Stimulated activated CD4-positive, alpha-beta T cell treated with anti-CD3 and anti-CD28 coated beads, Interleukin-4, amount 100 ng/mL, for 48 hours (primary cell): ENCODE measurements around the gene EFR3B.
"Not testable (repeated sequence)": the region's sequence is repeated elsewhere in the genome, so short reads cannot be mapped to it uniquely, and the experiment has no call there.

Experiments used
- DNase-seq, 2 donors: peaks; one replicate each; pipeline ENCODE4 v3.0.0-alpha.2; 2020; ENCODE audit warnings: low read depth in 2 of 2

The EFR3B gene

GRCh38 chr2:25150993-25151392, 109.1 kb downstream of the EFR3B start:
- DNase-seq, result not testable (repeated sequence)

DNA sequence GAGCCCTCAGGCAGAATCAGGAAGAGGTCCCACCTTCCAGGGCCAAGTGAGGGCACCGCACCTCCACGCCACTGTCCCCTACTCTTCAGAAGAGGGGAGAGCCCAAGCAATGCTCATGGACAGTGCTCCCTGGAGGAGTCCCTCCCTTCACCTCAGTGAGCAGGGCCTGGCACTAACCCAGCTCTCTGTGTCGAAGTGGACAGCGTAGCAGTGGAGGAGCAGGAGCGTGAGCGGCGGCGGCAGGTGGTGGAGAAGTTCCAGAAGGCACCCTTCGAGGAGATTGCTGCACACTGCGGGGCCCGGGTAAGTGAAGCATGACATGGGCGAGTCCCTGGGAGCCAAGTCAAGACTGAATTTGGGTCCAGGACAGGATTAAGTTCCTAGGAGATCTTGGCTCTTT, 109.8 kb downstream of the EFR3B start:
- DNase-seq, result no peak

DNA sequence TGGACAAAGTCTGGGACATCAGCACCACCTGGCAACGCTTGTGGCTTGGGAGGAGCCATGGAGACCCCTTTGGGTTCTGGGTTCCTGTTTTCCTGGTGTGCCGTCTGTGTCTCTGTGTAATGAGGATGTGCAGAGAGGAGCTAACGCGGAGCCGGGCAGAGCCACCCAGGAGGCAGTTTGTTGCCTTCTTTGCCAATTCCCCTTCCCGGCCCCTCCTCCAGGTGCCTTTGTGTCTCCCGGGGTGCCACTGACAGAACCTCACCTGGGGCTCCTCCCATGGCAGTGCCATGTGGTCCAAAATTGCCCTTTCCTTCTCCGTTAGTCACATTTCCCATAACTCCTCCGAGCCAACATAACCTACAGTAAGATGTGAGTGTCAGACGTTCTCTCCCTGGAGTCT, 113.5 kb downstream of the EFR3B start:
- no peak for DNase-seq

GRCh38 chr2:25158096-25158852, 116.4 kb downstream of the EFR3B start:
- DNase-seq, result no peak

- no peak for DNase-seq
Measured at GRCh38 chr2:25159949-25160348, 118.1 kb downstream of the EFR3B start.

- no peak for DNase-seq
Measured at GRCh38 chr2:25160376-25160775, 118.5 kb downstream of the EFR3B start.

DNA sequence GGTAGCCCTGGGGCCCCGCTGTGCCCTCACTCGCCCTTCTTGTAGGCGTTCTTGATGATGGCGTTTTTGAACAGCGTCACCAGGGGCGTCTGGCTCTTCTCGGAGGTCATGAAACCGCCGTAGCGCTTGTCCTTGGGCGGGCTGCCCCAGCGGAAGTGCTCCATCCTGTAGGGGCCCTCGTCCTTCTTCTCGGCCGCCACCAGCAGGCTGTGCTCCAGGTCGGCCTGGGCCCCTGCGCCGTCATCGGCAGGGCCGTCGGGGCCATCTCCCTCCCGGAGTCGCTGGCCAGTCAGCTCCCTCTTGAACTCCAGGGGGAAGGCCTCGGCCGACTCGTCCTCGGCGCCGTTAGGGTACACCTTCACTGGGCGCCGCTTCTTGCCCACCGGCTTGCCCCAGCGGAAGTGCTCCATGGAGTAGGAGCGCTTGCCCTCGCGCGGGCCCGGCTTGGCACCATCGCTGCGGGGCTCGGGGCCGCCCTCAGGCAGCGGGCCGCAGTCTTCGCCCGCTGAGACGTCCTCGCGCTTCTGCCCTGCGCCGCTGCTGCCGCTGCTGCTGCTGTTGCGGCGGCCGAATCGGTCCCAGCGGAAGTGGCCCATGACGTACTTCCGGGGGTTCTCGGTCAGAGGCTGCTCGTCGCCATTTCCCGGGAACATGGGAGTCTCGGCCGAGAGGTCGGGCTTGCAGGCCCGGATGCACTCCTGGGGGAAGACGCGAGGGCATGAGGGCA, 119.3 kb downstream of the EFR3B start:
- peak; percentile 66 to 70 for DNase-seq

- DNase-seq, result not testable (repeated sequence)
Measured at GRCh38 chr2:25162061-25162460, 120.2 kb downstream of the EFR3B start.

- DNase-seq, result no peak
Measured at GRCh38 chr2:25164561-25164960, 122.7 kb downstream of the EFR3B start.

DNA sequence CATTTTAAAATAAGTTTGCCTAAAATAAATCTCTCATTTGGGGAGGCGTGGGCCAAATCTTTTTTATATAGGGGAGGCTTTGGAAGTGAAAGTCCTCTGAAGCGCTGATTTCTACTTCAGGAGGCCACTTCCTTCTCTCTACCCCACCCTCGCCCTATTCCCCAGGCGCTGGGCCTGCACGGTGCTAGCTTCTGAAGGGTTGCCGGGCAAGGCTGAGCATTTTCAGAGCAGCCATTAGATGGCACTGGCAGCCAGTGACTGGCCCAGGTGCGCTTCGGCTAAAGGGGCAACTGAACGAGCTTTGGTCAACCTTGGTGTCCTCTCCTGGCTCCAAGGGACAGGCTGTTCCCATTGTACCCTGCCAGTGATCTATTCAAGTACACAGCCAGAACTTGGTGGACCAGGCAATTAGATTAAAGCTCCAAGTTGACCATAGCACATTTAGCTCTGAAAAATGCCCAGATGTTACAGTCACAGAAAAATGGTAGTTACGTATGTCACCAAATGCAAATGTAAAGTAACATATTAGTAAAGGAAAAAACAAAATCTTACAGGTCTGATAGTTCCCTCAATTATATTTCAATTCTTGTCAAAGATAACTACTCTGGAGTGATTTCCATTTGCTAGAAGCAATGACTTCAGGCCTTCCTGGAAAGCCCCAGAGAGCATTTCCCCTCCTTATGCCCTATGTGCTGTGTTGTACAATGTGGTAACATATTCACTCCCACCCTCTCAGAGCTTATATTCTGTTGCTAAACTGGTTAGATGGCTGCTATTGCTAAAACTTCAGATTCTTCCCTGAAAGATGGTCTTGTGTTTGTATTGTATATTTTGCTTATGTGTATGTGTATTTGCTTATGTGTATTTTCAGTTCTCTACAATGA, 124.4 kb downstream of the EFR3B start:
- peak; percentile 22 to 27 for DNase-seq

DNA sequence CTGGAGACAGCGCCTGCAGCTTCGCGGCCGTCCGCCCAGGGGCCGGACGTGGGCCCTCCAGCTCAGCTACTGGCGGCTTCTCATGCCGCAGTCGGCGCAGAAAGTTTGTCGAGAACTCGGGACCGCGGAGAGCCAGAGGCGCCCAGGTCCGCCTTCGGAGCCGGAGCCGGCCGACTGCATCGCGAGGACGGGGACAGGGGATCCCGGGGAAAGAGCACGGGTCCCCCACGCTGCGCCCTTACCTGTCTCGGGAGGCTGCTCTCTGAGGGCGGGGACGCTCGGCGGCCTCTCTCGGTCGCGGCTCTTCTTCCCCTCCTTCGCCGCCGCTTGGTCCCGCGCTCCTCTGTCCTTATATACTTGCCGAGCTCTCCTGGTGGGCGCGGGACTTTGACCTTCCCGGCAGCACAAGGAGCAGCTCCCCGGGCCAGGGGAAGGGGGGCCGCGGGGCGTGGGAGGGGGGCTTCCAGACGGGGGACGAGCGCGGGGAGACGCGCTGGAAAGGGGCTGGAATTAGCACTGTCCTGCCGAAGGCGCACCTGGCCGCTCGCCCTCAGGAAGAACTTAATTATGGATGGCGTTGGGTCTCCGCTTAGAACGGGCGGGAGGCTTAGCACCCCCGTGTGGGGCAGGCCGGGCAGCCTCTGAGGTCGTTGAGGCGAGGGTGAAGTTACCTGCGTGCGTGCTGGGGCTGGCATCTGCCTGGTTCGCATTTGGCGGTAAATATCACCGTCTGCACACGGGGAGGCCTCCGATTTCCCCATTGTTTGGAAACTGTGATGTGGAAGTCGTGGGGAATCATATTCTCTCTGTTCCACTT, 126.6 kb downstream of the EFR3B start, which contains the start of gene POMC:
POMC (minus strand) TSS at position 325 of the 817 bp plus-strand sequence. CDS start 3,808 bp downstream, outside the sequence.
- peak; percentile 7 to 15 for DNase-seq

DNA sequence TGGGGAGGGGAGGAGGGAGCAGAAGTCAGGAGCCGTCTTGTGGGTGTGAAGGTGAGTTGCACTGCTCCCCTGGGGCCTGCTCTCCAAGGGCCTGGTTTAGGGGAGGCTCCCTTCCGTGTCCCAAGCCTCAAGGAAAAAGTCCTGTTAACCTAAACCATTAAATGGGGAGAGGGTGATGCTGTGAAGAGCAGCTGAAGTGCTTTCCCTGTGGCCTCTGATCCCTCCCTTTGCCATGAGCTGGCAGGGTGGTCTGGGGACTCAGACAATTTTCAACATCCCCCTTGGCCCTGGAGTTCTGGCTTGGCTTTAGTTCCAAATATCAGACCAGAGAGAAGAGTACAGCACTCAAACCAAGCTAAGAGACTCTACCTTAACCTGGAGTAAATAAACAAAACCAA, 127.2 kb downstream of the EFR3B start:
- DNase-seq, result no peak

DNA sequence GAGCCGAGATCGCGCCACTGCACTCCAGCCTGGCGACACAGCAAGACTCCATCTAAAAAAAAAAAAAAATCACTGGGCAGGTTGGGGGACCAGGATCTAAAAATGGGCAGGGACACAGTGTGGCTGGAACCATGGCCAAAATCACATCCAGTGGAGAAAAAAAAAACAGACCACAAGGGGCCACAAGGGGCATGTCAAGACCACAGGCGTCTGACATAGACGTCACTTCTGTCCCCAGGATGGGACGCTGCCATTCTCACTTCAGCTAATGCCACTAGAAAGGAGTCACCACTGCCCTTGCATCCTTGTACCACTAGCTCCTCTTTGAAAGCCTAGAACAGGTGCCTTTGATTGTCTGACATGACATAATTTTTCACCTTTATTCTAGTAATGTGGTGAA, 129.0 kb downstream of the EFR3B start:
- DNase-seq, result no peak

DNA sequence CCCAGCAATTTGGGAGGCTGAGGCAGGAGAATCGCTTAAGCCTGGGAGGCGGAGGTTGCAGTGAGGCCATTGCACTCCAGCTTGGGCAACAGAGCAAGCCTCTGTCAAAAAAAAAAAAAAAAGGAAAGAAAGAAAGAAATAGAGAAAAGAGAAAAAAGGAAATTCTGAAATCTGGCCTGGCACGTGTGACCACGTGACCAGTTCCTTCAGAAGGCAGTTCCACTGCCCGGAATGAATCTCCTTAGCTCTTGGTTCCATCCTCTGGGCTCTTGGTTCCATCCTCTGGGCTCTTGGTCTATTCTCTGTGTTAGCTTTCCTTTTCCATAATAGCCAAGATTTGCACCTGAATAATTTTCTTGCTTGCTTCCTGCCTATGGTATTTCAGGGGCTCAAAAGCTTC, 131.8 kb downstream of the EFR3B start:
- DNase-seq, result no peak

- DNase-seq, result no peak
Measured at GRCh38 chr2:25174192-25174861, 132.5 kb downstream of the EFR3B start.

DNA sequence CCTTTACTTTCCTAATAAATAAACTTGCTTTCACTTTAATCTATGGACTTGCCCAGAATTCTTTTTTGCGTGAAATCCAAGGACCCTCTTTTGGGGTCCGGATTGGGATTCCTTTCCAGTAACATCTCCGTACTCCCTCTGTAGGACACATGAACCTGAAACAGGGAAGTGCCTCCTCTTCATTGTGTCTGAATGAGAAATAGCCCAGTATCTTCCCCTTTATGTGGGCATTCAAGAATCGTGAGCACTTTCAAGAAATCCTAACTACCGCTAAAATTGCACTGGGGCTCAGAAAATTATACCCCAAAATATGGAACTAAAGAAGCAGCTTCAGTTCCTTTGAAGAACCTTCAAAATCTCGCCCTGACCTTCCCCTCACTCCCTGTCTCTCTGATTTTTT, 134.3 kb downstream of the EFR3B start:
- DNase-seq, result no peak

DNA sequence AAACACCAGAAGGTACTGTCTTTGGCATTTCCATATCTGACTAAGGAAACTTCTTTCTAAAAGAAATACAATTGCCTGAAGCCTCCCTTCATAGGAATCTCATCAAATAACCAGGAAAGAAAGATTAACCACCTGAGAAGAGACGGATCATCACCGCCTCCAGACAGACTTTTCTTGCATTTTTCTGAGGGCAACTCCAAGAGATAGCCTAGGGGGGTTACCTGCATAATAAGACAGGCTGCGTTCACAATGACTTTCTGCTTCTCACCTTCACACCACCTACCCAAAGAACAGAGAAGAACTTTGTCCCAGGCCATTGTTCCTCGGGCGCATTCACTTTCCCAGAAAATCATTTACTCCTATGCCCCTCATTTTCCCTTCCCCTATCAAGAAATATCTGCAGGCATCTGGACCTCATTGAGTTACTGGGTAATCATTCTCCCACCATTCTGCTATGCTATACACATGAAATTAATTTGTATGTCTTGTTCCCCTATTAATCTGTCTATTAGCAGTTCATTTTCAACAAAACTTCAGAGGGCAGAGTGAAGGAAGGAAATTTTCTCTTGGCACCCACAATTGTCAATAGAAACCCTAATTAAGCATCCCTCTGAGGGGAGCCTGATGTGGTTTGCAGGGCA, 134.8 kb downstream of the EFR3B start:
- no peak for DNase-seq

DNA sequence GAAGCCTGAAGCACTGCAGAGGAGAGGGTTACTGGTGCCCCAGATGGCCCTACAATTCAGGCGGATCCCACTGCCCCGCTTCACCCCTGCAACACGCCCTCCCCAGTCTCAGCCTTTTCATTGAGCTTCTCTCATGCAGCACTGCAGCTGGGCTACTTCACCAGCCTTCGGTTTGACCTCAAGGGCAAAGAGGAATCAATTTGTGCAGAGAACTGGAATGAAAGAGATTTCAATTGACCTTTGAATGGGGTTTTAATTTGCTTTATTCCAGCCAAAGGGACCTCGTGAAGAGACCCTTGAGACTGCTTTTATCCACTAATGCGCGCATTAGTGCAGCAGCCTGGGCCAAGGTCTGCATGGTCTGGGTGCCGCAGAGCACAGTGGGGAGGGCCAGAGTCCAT, 135.3 kb downstream of the EFR3B start:
- no peak for DNase-seq

- DNase-seq, result no peak
Measured at GRCh38 chr2:25178976-25179375, 137.1 kb downstream of the EFR3B start.

GRCh38 chr2:25184254-25184653, 142.4 kb downstream of the EFR3B start:
- DNase-seq, result no peak
